Erythroblast (primary cell): Measurements from ENCODE around the gene PKN2.
"Not testable (repeated sequence)": the region's sequence is repeated elsewhere in the genome, so short reads cannot be mapped to it uniquely, and the experiment has no call there.

Experiments used
- GATA1 ChIP-seq: IDR thresholded peaks from 2 replicates; pipeline ENCODE4 v1.6.1; 2011; ENCODE audit warnings: low read depth, mild to moderate bottlenecking, control low read depth, low read length, moderate library complexity
- POLR2A ChIP-seq: IDR thresholded peaks from 2 replicates; pipeline ENCODE4 v1.6.1; 2011; ENCODE audit warnings: mild to moderate bottlenecking, low read length

GRCh38 chr1:88716571-88716970, 32.5 kb downstream of the PKN2 start:
- not testable (repeated sequence) for TF ChIP-seq POLR2A, GATA1
